ENCODE data around the gene SETX. TPM values are rescaled to one million over a fixed set of nuclear protein-coding genes. Genes with fewer than 3 reads are reported as not detected.
A peak's percentile ranks its signal among the peaks of the same experiment; 100 is the strongest.

Gene SETX
- total RNA-seq, 2 experiments from 2014 or later: 67.9 to 79.2 TPM

GRCh38 chr9:132390966-132391365 is 36.2 kb upstream of the SETX start:
- no peak overlapping the region for H2AFZ ChIP-seq (ENCODE audit: low read length)
- no peak overlapping the region for H3K27ac ChIP-seq (ENCODE audit: low read depth, low read length, poor library complexity, severe bottlenecking)
- no peaks in the 10 kb centered on the region for H3K9me2 ChIP-seq (ENCODE audit: insufficient read depth, low read length)
- POLR2A ChIA-PET: interaction anchor here (0.6 kb wide), 1 partner anchor 49 kb away, joined by 3 read pairs; no protein-coding TSS in a partner anchor
- H3K36me3 ChIP-seq (ENCODE audit: insufficient read depth, low read length): peaks cover 93% of the 10 kb centered on the region
- intact Hi-C loops (cut with micrococcal nuclease; ENCODE audit: unreplicated experiment): no loop called here
- CTCF ChIA-PET (ENCODE audit: unreplicated experiment): no interaction called here
- no peak for TF ChIP-seq EZH2phosphoT487 (IDR thresholded peaks at IDR 0.05; ENCODE audit: borderline replicate concordance, low read depth, low read length)
- TF ChIP-seq CTCF (conservative IDR thresholded peaks at IDR 0.05; ENCODE audit: low read length): no peak
- no peak overlapping the region for H3K4me3 ChIP-seq (ENCODE audit: low read depth, low read length, poor library complexity, severe bottlenecking)
- no peak overlapping the region for H3K4me2 ChIP-seq (ENCODE audit: low read length)
- DNase-seq (ENCODE audit: low spot score): no peak
- no peaks in the 10 kb centered on the region for H3K79me2 ChIP-seq (ENCODE audit: insufficient read depth, low read depth, low read length)
- BruUV-seq (replicated peaks): no TSS peak
- H3K4me1 ChIP-seq (ENCODE audit: insufficient read depth, low read length, poor library complexity, severe bottlenecking): peaks cover 9% of the 10 kb centered on the region
- H4K20me1 ChIP-seq (ENCODE audit: insufficient read depth, low read length): no peaks in the 10 kb centered on the region
- H3K9me3 ChIP-seq (ENCODE audit: low read length): no peaks in the 10 kb centered on the region

- Histone ChIP-seq H2AFZ (ENCODE audit: low read length) (no peak overlapping the region), H4K20me1 (ENCODE audit: insufficient read depth, low read length) (no peaks in the 10 kb centered on the region), H3K4me2 (ENCODE audit: low read length) (no peak overlapping the region), H3K9me2 (ENCODE audit: insufficient read depth, low read length) (no peaks in the 10 kb centered on the region), H3K9me3 (ENCODE audit: low read length) (no peaks in the 10 kb centered on the region), H3K4me1 (ENCODE audit: insufficient read depth, low read length, poor library complexity, severe bottlenecking) (peaks cover 47% of the 10 kb centered on the region), H3K79me2 (ENCODE audit: insufficient read depth, low read depth, low read length) (no peaks in the 10 kb centered on the region), H3K36me3 (ENCODE audit: insufficient read depth, low read length) (peaks cover 72% of the 10 kb centered on the region), H3K27ac (ENCODE audit: low read depth, low read length, poor library complexity, severe bottlenecking) (no peak overlapping the region), H3K4me3 (ENCODE audit: low read depth, low read length, poor library complexity, severe bottlenecking) (no peak overlapping the region)
- no peak for DNase-seq (ENCODE audit: low spot score)
- TF ChIP-seq EZH2phosphoT487 (IDR thresholded peaks at IDR 0.05; ENCODE audit: borderline replicate concordance, low read depth, low read length) (no peak), CTCF (conservative IDR thresholded peaks at IDR 0.05; ENCODE audit: low read length) (no peak)
- intact Hi-C loops (cut with micrococcal nuclease; ENCODE audit: unreplicated experiment): no loop called here
- ChIA-PET CTCF (ENCODE audit: unreplicated experiment) (no interaction called here), POLR2A (no interaction called here)
- no TSS peak for BruUV-seq (replicated peaks)
These were observed 32.3 kb upstream of the SETX start for GRCh38 chr9:132387133-132387532.

GRCh38 chr9:132384376-132384775 is 29.6 kb upstream of the SETX start:
- ChIA-PET CTCF (ENCODE audit: unreplicated experiment) (interaction anchor here (1.1 to 2.3 kb wide), 3 partner anchors 30 to 33 kb away, joined by 3 to 10 read pairs (median 3); partner anchors contain the start of gene SETX), POLR2A (interaction anchor here (0.6 to 7.4 kb wide), 13 partner anchors 10 to 398 kb away, joined by 3 to 119 read pairs (median 4); partner anchors contain the start of gene SETX)
- DNase-seq (ENCODE audit: low spot score): peak; percentile 88
- BruUV-seq (replicated peaks): no TSS peak
- Histone ChIP-seq H3K27ac (ENCODE audit: low read depth, low read length, poor library complexity, severe bottlenecking) (peak overlapping the region; percentile 99), H3K79me2 (ENCODE audit: insufficient read depth, low read depth, low read length) (peaks cover 15% of the 10 kb centered on the region; the same call in 1 of the 2 replicates), H3K36me3 (ENCODE audit: insufficient read depth, low read length) (peaks cover 52% of the 10 kb centered on the region), H4K20me1 (ENCODE audit: insufficient read depth, low read length) (no peaks in the 10 kb centered on the region), H3K9me3 (ENCODE audit: low read length) (no peaks in the 10 kb centered on the region), H3K9me2 (ENCODE audit: insufficient read depth, low read length) (no peaks in the 10 kb centered on the region), H2AFZ (ENCODE audit: low read length) (no peak overlapping the region), H3K4me1 (ENCODE audit: insufficient read depth, low read length, poor library complexity, severe bottlenecking) (peaks cover 73% of the 10 kb centered on the region), H3K4me3 (ENCODE audit: low read depth, low read length, poor library complexity, severe bottlenecking) (peak overlapping the region; percentile 54), H3K4me2 (ENCODE audit: low read length) (peak overlapping the region; percentile 87)
- TF ChIP-seq CTCF (conservative IDR thresholded peaks at IDR 0.05; ENCODE audit: low read length): no peak
- TF ChIP-seq EZH2phosphoT487 (IDR thresholded peaks at IDR 0.05; ENCODE audit: borderline replicate concordance, low read depth, low read length): no peak
- intact Hi-C loops (cut with micrococcal nuclease; ENCODE audit: unreplicated experiment): loop anchor here (1.0 to 5.0 kb wide), 2 partner anchors 22 to 117 kb away; partner anchors contain the start of gene TTF1

All from OCI-LY7 (cell line).